HCT116 (cell line): ENCODE measurements around the gene GAK. TPM values are rescaled to one million over a fixed set of nuclear protein-coding genes. Genes with fewer than 3 reads are reported as not detected.

Experiments used
- ATAC-seq: fragments of 200-7000 bp; cut with Tn5 transposase; 2 replicates; pipeline ENCODE4 v1.9.1; 2020; ENCODE audit warnings: mild to moderate bottlenecking, moderate library complexity
- BruUV-seq: library from RNA; stranded (reverse); fragments of 400-500 nt; replicated peaks from 2 replicates; lab custom pipeline; 2021; lab: Mats Ljungman, UMichigan
- CTCF ChIA-PET: fragments of 300-600 bp; sonication (Branson Sonifier 250); formaldehyde crosslinking; loops from one replicate; lab custom pipeline; 2021; ENCODE audit warnings: antibody characterized with exemption; lab: Charles Lee
- POLR2A ChIA-PET: fragments of 300-600, 350-600 bp; sonication (Branson Sonifier 250); formaldehyde crosslinking; loops from one replicate; lab custom pipeline; 2021; ENCODE audit warnings: antibody characterized with exemption; lab: Charles Lee
- RAD21 ChIA-PET, 2 experiments: fragments of 300-600 bp; sonication (Branson Sonifier 250); formaldehyde crosslinking; loops; one replicate each; lab custom pipeline; 2023; ENCODE audit warnings: low total read pairs in 2 of 2; ENCODE audit not compliant: uncharacterized antibody in 2 of 2, unreplicated experiment in 2 of 2, low non-redundant PET in 1 of 2; lab: Charles Lee
- DNase-seq: peaks from one replicate; pipeline ENCODE4 v3.0.0-alpha.2; 2010; ENCODE audit warnings: low read depth, low spot score
- H2AFZ ChIP-seq: fragments of 200-600 bp; shearing (Covaris generic), sonication (generic); 2 replicates; pipeline ENCODE4 v1.6.1; 2017; ENCODE audit warnings: low read depth, mixed run types, mixed read lengths, antibody characterized with exemption, low read length; ENCODE audit not compliant: poor library complexity, severe bottlenecking
- H3K27ac ChIP-seq: 2 replicates; pipeline ENCODE4 v1.5.1; 2012; ENCODE audit warnings: low read depth, low read length
- H3K27me3 ChIP-seq: fragments of 200-600 bp; sonication (generic); 2 replicates; pipeline ENCODE4 v1.6.1; 2016; ENCODE audit warnings: mixed run types, low read length, mixed read lengths; ENCODE audit not compliant: insufficient read depth
- H3K36me3 ChIP-seq, 2 experiments: fragments of 200-500 bp in 1 of 2; fragments of 200-600 bp in 1 of 2; sonication (Bioruptor generic) in 1 of 2; sonication (generic) in 1 of 2; 2 replicates each; pipeline versions ENCODE4 v1.5.1 to v1.6.1; 2014 to 2016; ENCODE audit warnings: low read length in 2 of 2, inconsistent platforms in 1 of 2, mixed read lengths in 1 of 2, mixed run types in 1 of 2; ENCODE audit not compliant: insufficient read depth in 2 of 2, control insufficient read depth in 1 of 2
- H3K4me1 ChIP-seq, 2 experiments: fragments of 200-600 bp in 1 of 2; sonication (generic) in 1 of 2; 2 replicates each; pipeline versions ENCODE4 v1.5.1 to v1.6.1; 2012 to 2017; ENCODE audit warnings: low read length in 2 of 2, inconsistent platforms in 1 of 2, mild to moderate bottlenecking in 1 of 2, mixed read lengths in 1 of 2, mixed run types in 1 of 2, moderate library complexity in 1 of 2; ENCODE audit not compliant: insufficient read depth in 2 of 2, control insufficient read depth in 1 of 2
- H3K4me2 ChIP-seq: fragments of 200-600 bp; sonication (generic); 2 replicates; pipeline ENCODE4 v1.6.1; 2017; ENCODE audit warnings: mixed run types, low read length, mixed read lengths
- H3K4me3 ChIP-seq, 2 experiments: fragments of 200-600 bp in 1 of 2; sonication (generic) in 1 of 2; replicated peaks in 1 of 2; 2 replicates each; pipeline ENCODE4 v1.5.1; 2011 to 2016; ENCODE audit warnings: low read length in 2 of 2, control low read depth in 1 of 2, low read depth in 1 of 2, mild to moderate bottlenecking in 1 of 2, mixed read lengths in 1 of 2, mixed run types in 1 of 2
- H3K79me2 ChIP-seq: fragments of 200-600 bp; sonication (generic); 2 replicates; pipeline ENCODE4 v1.6.1; 2017; ENCODE audit warnings: mild to moderate bottlenecking, mixed run types, low read length, moderate library complexity, mixed read lengths; ENCODE audit not compliant: insufficient read depth
- H3K9ac ChIP-seq: fragments of 200-600 bp; sonication (generic); 2 replicates; pipeline ENCODE4 v1.6.1; 2016; ENCODE audit warnings: low read length, mixed read lengths
- H3K9me2 ChIP-seq: fragments of 200-600 bp; sonication (generic), shearing (Covaris generic); 2 replicates; pipeline ENCODE4 v1.6.1; 2017; ENCODE audit warnings: mixed run types, mild to moderate bottlenecking, moderate library complexity; ENCODE audit not compliant: insufficient read depth
- H3K9me3 ChIP-seq, 2 experiments: fragments of 200-500 bp in 1 of 2; fragments of 200-600 bp in 1 of 2; sonication (Bioruptor generic) in 1 of 2; sonication (generic) in 1 of 2; 2 replicates each; pipeline ENCODE4 v1.6.1; 2014 to 2017; ENCODE audit warnings: low read length in 2 of 2, mixed read lengths in 2 of 2, inconsistent platforms in 1 of 2, low read depth in 1 of 2, mild to moderate bottlenecking in 1 of 2, mixed run types in 1 of 2, moderate library complexity in 1 of 2; ENCODE audit not compliant: control insufficient read depth in 1 of 2, insufficient read depth in 1 of 2
- H4K20me1 ChIP-seq: fragments of 200-600 bp; sonication (generic), shearing (Covaris generic); 2 replicates; pipeline ENCODE4 v1.6.1; 2017; ENCODE audit warnings: mixed run types, mild to moderate bottlenecking, moderate library complexity; ENCODE audit not compliant: insufficient read depth
- CTCF ChIP-seq, 3 experiments: fragments of 200-600 bp in 1 of 3; sonication (generic) in 1 of 3; IDR thresholded peaks in 2 of 3; conservative IDR thresholded peaks in 1 of 3; 2 replicates each; pipeline ENCODE4 v1.5.1; 2012 to 2017; ENCODE audit warnings: low read depth in 2 of 3, low read length in 2 of 3, antibody characterized with exemption in 1 of 3, borderline replicate concordance in 1 of 3, control low read depth in 1 of 3, mild to moderate bottlenecking in 1 of 3, mixed read lengths in 1 of 3, mixed run types in 1 of 3, moderate library complexity in 1 of 3; ENCODE audit not compliant: insufficient read depth in 1 of 3
- ELF1 ChIP-seq: IDR thresholded peaks from 2 replicates; pipeline ENCODE4 v1.6.1; 2012; ENCODE audit warnings: low read depth, borderline replicate concordance
- EZH2 ChIP-seq: fragments of 200-600 bp; sonication (generic); IDR thresholded peaks from 2 replicates; pipeline ENCODE4 v1.6.1; 2017; ENCODE audit warnings: antibody characterized with exemption, mixed run types
- EZH2phosphoT487 ChIP-seq: fragments of 200-600 bp; IDR thresholded peaks from 2 replicates; pipeline ENCODE4 v1.6.1; 2018; ENCODE audit warnings: antibody characterized with exemption, borderline replicate concordance
- FOSL1 ChIP-seq: IDR thresholded peaks from 2 replicates; pipeline ENCODE4 v1.6.1; 2012; ENCODE audit warnings: low read depth
- JUND ChIP-seq: IDR thresholded peaks from 2 replicates; pipeline ENCODE4 v1.6.1; 2012
- MAX ChIP-seq: IDR thresholded peaks from 2 replicates; pipeline ENCODE4 v1.6.1; 2012
- POLR2A ChIP-seq: IDR thresholded peaks from 2 replicates; pipeline ENCODE4 v1.7.0; 2011; ENCODE audit warnings: borderline replicate concordance; ENCODE audit not compliant: insufficient read depth, insufficient read length; ENCODE audit errors: extremely low read depth
- RAD21 ChIP-seq: IDR thresholded peaks from 2 replicates; pipeline ENCODE4 v1.6.1; 2012; ENCODE audit warnings: low read depth, mild to moderate bottlenecking
- REST ChIP-seq: IDR thresholded peaks from 2 replicates; pipeline ENCODE4 v1.6.1; 2012; ENCODE audit warnings: low read depth
- SIN3A ChIP-seq: IDR thresholded peaks from 2 replicates; pipeline ENCODE4 v1.6.1; 2012; ENCODE audit warnings: low read depth
- TCF7L2 ChIP-seq: IDR thresholded peaks from 2 replicates; pipeline ENCODE4 v1.7.0; 2011; ENCODE audit warnings: borderline replicate concordance, inconsistent platforms; ENCODE audit not compliant: insufficient read depth, insufficient read length; ENCODE audit errors: extremely low read depth
- YY1 ChIP-seq: IDR thresholded peaks from 2 replicates; pipeline ENCODE4 v1.6.1; 2011; ENCODE audit warnings: low read length, low read depth, moderate library complexity, mild to moderate bottlenecking; ENCODE audit not compliant: insufficient replicate concordance; ENCODE audit errors: extremely low read depth
- ZNF274 ChIP-seq: fragments of 200-500 bp; sonication (Bioruptor generic); IDR thresholded peaks from 2 replicates; pipeline ENCODE4 v1.6.1; 2014; ENCODE audit warnings: mild to moderate bottlenecking, low read depth, low read length, inconsistent platforms
- intact Hi-C: fragments of 100-400 bp; cut with micrococcal nuclease; formaldehyde crosslinking; loops from 2 replicates; pipeline ENCODE4 v1.10.0; 2022
- total RNA-seq: library from RNA; stranded (reverse); gene quantifications from one replicate; pipeline ENCODE4 v1.2.1, GENCODE V29; 2021; ENCODE audit not compliant: unreplicated experiment

Gene GAK
- total RNA-seq, 1 experiment from 2014 or later: 123 TPM

- no peak overlapping the region for H3K27ac ChIP-seq
- ATAC-seq (no peak), DNase-seq (no peak)
- H3K9ac ChIP-seq: no peak overlapping the region
- H2AFZ ChIP-seq: no peak overlapping the region
- peaks cover 0 to 17% of the 10 kb centered on the region in 2 experiments; a peak in 1 of 4 replicates for H3K9me3 ChIP-seq
- no peak overlapping the region for H3K4me2 ChIP-seq
- intact Hi-C loops: no loop called here
- CTCF ChIA-PET: no interaction called here
- H3K36me3 ChIP-seq: no peaks in the 10 kb centered on the region
- no peaks in the 10 kb centered on the region for H4K20me1 ChIP-seq
- no TSS peak for BruUV-seq
- H3K4me1 ChIP-seq: no peaks in the 10 kb centered on the region
- POLR2A ChIA-PET: no interaction called here
- TF ChIP-seq SIN3A (no peak), ELF1 (no peak), EZH2phosphoT487 (no peak), YY1 (no peak), REST (no peak), RAD21 (no peak), MAX (no peak), POLR2A (no peak), FOSL1 (no peak), TCF7L2 (no peak), ZNF274 (no peak), CTCF (IDR thresholded peaks at IDR 0.05 in 2 of 3, conservative IDR thresholded peaks at IDR 0.05 in 1 of 3; ENCODE audit: borderline replicate concordance in 1 of 3, insufficient read depth in 1 of 3, low read depth in 2 of 3, low read length in 2 of 3) (no peak), EZH2 (no peak), JUND (no peak)
- no peaks in the 10 kb centered on the region for H3K27me3 ChIP-seq
- RAD21 ChIA-PET: no interaction called here
- H3K4me3 ChIP-seq: no peak overlapping the region
- no peaks in the 10 kb centered on the region for H3K9me2 ChIP-seq
- no peaks in the 10 kb centered on the region for H3K79me2 ChIP-seq
Measured at GRCh38 chr4:836750-837301, 95.3 kb downstream of the GAK start.
